ENCODE results near the gene PDE4D. TPM values are rescaled to one million over a fixed set of nuclear protein-coding genes. Genes with fewer than 3 reads are reported as not detected.

PDE4D gene
- total and polyA plus RNA-seq, 10 of the 15 experiments (the other 5 are each of a cell fraction or from before 2014, with no cell fraction given): 0.87 to 4.1 (median 2.2) TPM

DNA sequence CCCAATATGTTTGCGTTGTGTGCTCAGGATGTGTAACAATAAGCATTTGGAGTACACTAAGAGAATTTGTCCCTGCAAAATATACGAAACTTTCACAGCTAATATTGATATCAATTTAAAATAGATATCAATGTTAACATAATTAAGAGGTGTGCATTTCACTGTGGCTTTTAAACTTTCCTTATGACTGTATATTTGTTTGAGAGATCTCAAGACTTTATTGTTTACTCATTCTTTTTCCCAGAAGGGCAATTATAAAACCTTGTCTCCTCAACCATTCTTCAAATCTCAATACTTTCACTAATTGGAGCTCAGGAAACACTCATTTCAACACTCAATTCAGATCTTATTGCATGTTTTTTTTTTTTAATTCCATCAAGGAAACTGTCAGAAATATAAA lies 241.1 kb downstream of the PDE4D start:
- ATAC-seq (peak; percentile 49), DNase-seq (ENCODE audit: low read depth, low spot score) (no peak), FAIRE-seq (no peak)
- TF ChIP-seq DPF2 (IDR thresholded peaks at IDR 0.05) (peak; percentile 35; the same call in 1 of the 2 replicates), MTA2 (IDR thresholded peaks at IDR 0.05; ENCODE audit: low read depth) (peak; percentile 82), FOXK2 (IDR thresholded peaks at IDR 0.05) (no peak), IKZF2 (IDR thresholded peaks at IDR 0.05) (0 out of 4 replicates have a peak, but pooled peaks of 1 of the 2 experiments have one; percentile 12), MEF2B (IDR thresholded peaks at IDR 0.05; ENCODE audit: partially characterized antibody, poor library complexity, severe bottlenecking) (peak; percentile 39)
- WGBS (ENCODE audit: insufficient coverage, insufficient replicate concordance, low lambda C conversion rate, missing lambda C conversion rate): 35% methylated on average over 2 of the region's 2 CpGs
- H3K27ac ChIP-seq (ENCODE audit: control insufficient read depth, insufficient read depth): no peak overlapping the region
- H3K4me2 ChIP-seq (ENCODE audit: control insufficient read depth, insufficient read depth): no peak overlapping the region
- POLR2A ChIA-PET: no interaction called here
- no peaks in the 10 kb centered on the region for H4K20me1 ChIP-seq (ENCODE audit: control insufficient read depth, insufficient read depth)
- no peaks in the 10 kb centered on the region for H3K79me2 ChIP-seq (ENCODE audit: control insufficient read depth, insufficient read depth, low read length)
- H3K4me1 ChIP-seq (ENCODE audit: control insufficient read depth, insufficient read depth, low read length): no peaks in the 10 kb centered on the region
- no peaks in the 10 kb centered on the region for H3K27me3 ChIP-seq (replicated peaks in 1 of 2; ENCODE audit: control insufficient read depth in 2 of 2, insufficient read depth in 2 of 2, low read length in 1 of 2)
- SMC1A ChIA-PET (ENCODE audit: uncharacterized antibody, unreplicated experiment): interaction anchor here (1.7 kb wide), 1 partner anchor 146 kb away, joined by 5 read pairs; no protein-coding TSS in a partner anchor
- no peak overlapping the region for H3K9ac ChIP-seq (ENCODE audit: control insufficient read depth, insufficient read depth, low read length)
- in situ Hi-C loops (cut with MboI): loop anchor here (25.0 kb wide), 2 partner anchors 140 to 465 kb away; no protein-coding TSS in a partner anchor
- CTCF ChIA-PET: interaction anchor here (1.0 to 1.4 kb wide), 2 partner anchors 9 to 146 kb away, joined by 3 to 4 read pairs; no protein-coding TSS in a partner anchor
- H3K9me3 ChIP-seq (replicated peaks; ENCODE audit: control insufficient read depth, insufficient read depth, low read length): no peaks in the 10 kb centered on the region
- intact Hi-C loops (cut with micrococcal nuclease; ENCODE audit: unreplicated experiment): no loop called here
- H2AFZ ChIP-seq (ENCODE audit: control insufficient read depth, low read depth, low read length): no peak overlapping the region
- H3K36me3 ChIP-seq (ENCODE audit: control insufficient read depth in 2 of 2, insufficient read depth in 2 of 2, low read length in 1 of 2): no peaks in the 10 kb centered on the region
- H3K4me3 ChIP-seq: no peak overlapping the region
- no TSS peak for BruUV-seq (replicated peaks)
- RAD21 ChIA-PET (ENCODE audit: unreplicated experiment): no interaction called here

DNA sequence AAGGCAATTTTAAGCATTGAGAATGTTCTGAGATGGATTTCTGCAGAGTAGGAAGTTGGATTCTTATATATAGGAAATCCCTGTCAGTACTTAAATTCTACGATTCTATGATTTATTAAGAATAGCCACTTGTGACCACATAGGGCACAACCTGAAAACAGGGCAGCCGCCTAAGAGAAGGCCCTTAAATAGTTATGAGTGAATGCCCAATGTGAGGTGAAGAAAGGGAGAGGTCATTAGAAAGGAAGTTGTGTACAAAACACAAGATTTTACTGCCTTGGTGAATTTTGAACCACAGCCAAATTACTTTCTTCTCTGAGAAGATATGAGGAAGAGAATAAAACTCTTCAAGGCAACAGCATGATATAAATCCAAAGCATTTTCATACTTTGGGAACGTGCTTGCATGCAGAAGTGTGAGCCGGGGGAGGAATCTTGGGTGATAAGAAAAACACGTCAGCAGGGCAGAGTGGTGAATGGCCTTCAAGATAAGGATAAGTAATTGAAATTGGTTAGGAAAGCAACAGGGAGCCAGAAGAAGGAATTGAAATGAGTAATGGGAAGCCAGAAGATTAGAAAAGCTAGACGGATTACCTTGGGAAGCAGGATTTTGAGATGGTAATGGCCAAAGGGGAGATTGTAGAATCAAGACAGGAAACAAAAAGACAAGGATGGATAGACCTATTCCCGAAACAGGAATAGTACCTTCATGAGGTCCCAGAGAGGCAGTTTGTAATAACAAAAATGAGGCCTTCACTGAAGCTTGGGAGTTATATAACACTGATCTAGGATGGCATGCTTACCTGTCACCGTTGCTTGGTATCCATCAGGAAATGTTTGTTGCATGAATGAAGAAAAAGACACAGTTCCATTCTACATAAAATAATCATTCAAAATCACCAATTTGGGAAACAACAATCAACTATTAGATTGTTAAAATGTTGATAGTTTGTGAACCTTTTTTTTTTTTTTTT lies 244.3 kb downstream of the PDE4D start:
- no peak overlapping the region for H3K9ac ChIP-seq (ENCODE audit: control insufficient read depth, insufficient read depth, low read length)
- H3K36me3 ChIP-seq (ENCODE audit: control insufficient read depth in 2 of 2, insufficient read depth in 2 of 2, low read length in 1 of 2): no peaks in the 10 kb centered on the region
- WGBS (ENCODE audit: insufficient coverage, insufficient replicate concordance, low lambda C conversion rate, missing lambda C conversion rate): 78% methylated on average over 8 of the region's 8 CpGs
- H3K27ac ChIP-seq (ENCODE audit: control insufficient read depth, insufficient read depth): no peak overlapping the region
- H3K27me3 ChIP-seq (replicated peaks in 1 of 2; ENCODE audit: control insufficient read depth in 2 of 2, insufficient read depth in 2 of 2, low read length in 1 of 2): no peaks in the 10 kb centered on the region
- no peak overlapping the region for H3K4me2 ChIP-seq (ENCODE audit: control insufficient read depth, insufficient read depth)
- in situ Hi-C loops (cut with MboI) (no loop called here), intact Hi-C loops (cut with micrococcal nuclease; ENCODE audit: unreplicated experiment) (no loop called here)
- no peak for ATAC-seq
- no peaks in the 10 kb centered on the region for H3K79me2 ChIP-seq (ENCODE audit: control insufficient read depth, insufficient read depth, low read length)
- ChIA-PET RAD21 (ENCODE audit: unreplicated experiment) (interaction anchor here (0.9 kb wide), 1 partner anchor 16 kb away, joined by 3 read pairs; no protein-coding TSS in a partner anchor), SMC1A (ENCODE audit: uncharacterized antibody, unreplicated experiment) (interaction anchor here (0.6 kb wide), 1 partner anchor 9 kb away, joined by 3 read pairs; no protein-coding TSS in a partner anchor), POLR2A (no interaction called here), CTCF (interaction anchor here (1.0 kb wide), 2 partner anchors 23 to 143 kb away, joined by 3 to 4 read pairs; no protein-coding TSS in a partner anchor)
- H4K20me1 ChIP-seq (ENCODE audit: control insufficient read depth, insufficient read depth): no peaks in the 10 kb centered on the region
- no peaks in the 10 kb centered on the region for H3K9me3 ChIP-seq (replicated peaks; ENCODE audit: control insufficient read depth, insufficient read depth, low read length)
- H3K4me1 ChIP-seq (ENCODE audit: control insufficient read depth, insufficient read depth, low read length): no peaks in the 10 kb centered on the region
- H2AFZ ChIP-seq (ENCODE audit: control insufficient read depth, low read depth, low read length): no peak overlapping the region
- no peak for DNase-seq (ENCODE audit: low read depth, low spot score)
- no peak for FAIRE-seq
- H3K4me3 ChIP-seq: no peak overlapping the region
- no TSS peak for BruUV-seq (replicated peaks)
- TF ChIP-seq ZNF274 (IDR thresholded peaks at IDR 0.05; ENCODE audit: insufficient read depth, insufficient read length) (no peak), PML (IDR thresholded peaks at IDR 0.05; ENCODE audit: low read length) (no peak), CHD4 (IDR thresholded peaks at IDR 0.05) (no peak), PAX5 (IDR thresholded peaks at IDR 0.05; ENCODE audit: borderline replicate concordance, low read depth, low read length) (no peak)
- TF ChIP-seq, protein P1, sequence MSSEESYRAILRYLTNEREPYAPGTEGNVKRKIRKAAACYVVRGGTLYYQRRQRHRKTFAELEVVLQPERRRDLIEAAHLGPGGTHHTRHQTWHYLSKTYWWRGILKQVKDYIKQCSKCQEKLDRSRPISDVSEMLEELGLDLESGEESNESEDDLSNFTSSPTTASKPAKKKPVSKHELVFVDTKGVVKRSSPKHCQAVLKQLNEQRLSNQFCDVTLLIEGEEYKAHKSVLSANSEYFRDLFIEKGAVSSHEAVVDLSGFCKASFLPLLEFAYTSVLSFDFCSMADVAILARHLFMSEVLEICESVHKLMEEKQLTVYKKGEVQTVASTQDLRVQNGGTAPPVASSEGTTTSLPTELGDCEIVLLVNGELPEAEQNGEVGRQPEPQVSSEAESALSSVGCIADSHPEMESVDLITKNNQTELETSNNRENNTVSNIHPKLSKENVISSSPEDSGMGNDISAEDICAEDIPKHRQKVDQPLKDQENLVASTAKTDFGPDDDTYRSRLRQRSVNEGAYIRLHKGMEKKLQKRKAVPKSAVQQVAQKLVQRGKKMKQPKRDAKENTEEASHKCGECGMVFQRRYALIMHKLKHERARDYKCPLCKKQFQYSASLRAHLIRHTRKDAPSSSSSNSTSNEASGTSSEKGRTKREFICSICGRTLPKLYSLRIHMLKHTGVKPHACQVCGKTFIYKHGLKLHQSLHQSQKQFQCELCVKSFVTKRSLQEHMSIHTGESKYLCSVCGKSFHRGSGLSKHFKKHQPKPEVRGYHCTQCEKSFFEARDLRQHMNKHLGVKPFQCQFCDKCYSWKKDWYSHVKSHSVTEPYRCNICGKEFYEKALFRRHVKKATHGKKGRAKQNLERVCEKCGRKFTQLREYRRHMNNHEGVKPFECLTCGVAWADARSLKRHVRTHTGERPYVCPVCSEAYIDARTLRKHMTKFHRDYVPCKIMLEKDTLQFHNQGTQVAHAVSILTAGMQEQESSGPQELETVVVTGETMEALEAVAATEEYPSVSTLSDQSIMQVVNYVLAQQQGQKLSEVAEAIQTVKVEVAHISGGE (CRISPR knock-in tag; IDR thresholded peaks at IDR 0.05): no peak

Data from GM12878 (cell line).